ENCODE results near the gene PPP1CA. TPM values are rescaled to one million over a fixed set of nuclear protein-coding genes. Genes with fewer than 3 reads are reported as not detected.

PPP1CA gene
- total RNA-seq, 1 experiment from 2014 or later = 449 TPM

DNA sequence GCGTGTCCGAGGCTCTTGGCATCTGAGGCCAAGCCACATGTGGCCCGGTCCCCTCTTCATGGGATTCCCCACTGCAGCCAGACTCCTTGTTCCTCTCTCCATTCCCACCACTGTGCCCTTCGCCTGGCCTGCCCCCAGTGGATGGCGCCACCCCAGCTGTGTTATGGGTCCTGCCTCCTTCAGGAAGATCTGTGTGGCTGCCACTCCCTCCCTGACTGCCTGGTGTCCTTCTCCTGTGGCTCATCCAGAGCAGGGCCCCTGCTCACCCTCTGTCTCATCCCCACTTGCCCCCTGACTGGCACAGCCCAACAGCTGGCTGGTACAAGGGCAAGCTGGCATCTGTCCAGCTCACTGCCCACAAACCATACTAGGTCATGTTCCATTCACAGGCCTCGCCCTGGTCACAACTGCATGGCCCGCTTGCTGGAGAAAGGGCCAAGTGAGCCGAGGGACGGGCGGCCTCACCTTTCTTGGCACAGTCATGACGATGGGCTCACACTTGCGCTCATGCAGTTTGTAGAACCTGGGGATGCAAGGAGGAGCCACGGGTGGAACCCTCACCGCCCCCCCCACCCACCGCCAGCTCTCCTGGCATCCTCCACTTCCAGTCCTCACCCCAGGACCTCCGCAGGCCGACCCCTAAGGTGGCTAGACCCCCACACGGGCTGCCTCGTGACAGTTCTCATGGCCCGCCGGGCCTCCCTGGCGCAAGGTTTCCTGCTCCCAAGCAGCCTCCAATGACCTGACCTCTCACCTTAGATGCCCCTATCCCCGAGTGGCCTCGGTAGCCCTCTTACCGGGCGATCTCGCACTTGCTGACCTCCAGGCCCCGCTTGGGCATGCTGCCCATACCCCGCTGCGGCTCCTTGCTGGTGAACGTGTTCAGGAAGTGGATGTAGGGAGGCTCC, 37.9 kb upstream of the PPP1CA start:
- Histone ChIP-seq H3F3A (ENCODE audit: low read length, unreplicated experiment) (peaks cover 9% of the 10 kb centered on the region), H3K4me3 (ENCODE audit: low read length) (no peak overlapping the region), H3K4me1 (ENCODE audit: insufficient read depth, low read length) (0 out of 2 replicates have a peak, but pooled peaks cover 6% of the 10 kb centered on the region), H3K9ac (ENCODE audit: low read length) (no peak overlapping the region), H3K9me2 (replicated peaks; ENCODE audit: low read length) (no peaks in the 10 kb centered on the region), H3K27me3 (ENCODE audit: low read length) (no peaks in the 10 kb centered on the region), H3K9me3 (ENCODE audit: low read length) (no peaks in the 10 kb centered on the region), H3K4me2 (ENCODE audit: low read length) (no peak overlapping the region), H3K27ac (ENCODE audit: low read length) (no peak overlapping the region), H3K79me2 (ENCODE audit: low read length) (0 out of 2 replicates have a peak, but pooled peaks cover 6% of the 10 kb centered on the region), H2AFZ (ENCODE audit: low read length) (no peak overlapping the region), H3K36me3 (ENCODE audit: low read depth, low read length) (peaks cover 10% of the 10 kb centered on the region; the same call in 1 of the 2 replicates), H4K20me1 (ENCODE audit: low read length) (no peaks in the 10 kb centered on the region)
- DNase-seq = peak; percentile 36
- TF ChIP-seq EZH2 (IDR thresholded peaks at IDR 0.05; ENCODE audit: low read length, unreplicated experiment) = no peak
- TF ChIP-seq, protein P1, sequence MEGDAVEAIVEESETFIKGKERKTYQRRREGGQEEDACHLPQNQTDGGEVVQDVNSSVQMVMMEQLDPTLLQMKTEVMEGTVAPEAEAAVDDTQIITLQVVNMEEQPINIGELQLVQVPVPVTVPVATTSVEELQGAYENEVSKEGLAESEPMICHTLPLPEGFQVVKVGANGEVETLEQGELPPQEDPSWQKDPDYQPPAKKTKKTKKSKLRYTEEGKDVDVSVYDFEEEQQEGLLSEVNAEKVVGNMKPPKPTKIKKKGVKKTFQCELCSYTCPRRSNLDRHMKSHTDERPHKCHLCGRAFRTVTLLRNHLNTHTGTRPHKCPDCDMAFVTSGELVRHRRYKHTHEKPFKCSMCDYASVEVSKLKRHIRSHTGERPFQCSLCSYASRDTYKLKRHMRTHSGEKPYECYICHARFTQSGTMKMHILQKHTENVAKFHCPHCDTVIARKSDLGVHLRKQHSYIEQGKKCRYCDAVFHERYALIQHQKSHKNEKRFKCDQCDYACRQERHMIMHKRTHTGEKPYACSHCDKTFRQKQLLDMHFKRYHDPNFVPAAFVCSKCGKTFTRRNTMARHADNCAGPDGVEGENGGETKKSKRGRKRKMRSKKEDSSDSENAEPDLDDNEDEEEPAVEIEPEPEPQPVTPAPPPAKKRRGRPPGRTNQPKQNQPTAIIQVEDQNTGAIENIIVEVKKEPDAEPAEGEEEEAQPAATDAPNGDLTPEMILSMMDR (conservative IDR thresholded peaks at IDR 0.05; ENCODE audit: low read depth, low read length) = peak; percentile 64
- BruUV-seq (replicated peaks) = no TSS peak
- ATAC-seq = peak; percentile 19
- intact Hi-C loops (cut with micrococcal nuclease) = no loop called here
- ChIA-PET CTCF (no interaction called here), POLR2A (ENCODE audit: unreplicated experiment) (interaction anchor here (0.7 kb wide), 1 partner anchor 11 kb away, joined by 3 read pairs; no protein-coding TSS in a partner anchor)

DNA sequence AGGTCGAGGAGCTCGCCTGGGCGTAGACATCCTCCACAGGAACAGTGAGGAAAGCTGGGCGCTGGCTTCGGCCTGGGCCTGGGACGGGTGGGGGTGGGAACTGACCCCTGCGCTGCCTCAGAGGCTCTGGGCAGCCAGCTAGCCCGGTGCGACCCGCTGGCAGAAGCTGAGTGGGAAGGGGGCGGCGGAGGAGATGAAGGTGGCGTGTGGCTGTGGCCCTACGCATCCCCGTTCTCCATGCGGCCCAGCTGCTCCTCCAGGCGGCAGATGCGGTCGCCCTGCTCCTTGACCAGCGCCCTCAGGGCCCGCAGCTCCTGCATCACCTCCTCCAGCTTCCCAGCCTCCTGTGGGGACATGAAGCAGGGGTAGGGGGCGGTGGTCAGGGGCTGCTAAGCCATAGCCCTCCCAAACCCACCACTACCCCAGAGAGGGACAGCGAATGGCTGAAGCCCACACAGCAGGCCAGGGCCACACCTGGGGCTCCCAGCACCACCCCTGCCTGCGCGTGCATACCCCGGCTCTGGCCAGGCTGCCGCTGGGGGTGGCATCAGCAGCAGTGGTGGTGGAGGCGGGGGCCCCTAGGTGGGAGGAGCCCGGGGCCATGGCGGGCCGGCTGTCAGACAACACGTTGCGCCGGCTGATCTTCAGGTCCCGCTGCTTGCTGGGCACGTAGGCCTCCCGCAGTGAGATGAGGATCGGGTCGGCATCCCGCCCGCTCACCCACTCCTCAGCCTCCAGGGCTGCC, 36.7 kb upstream of the PPP1CA start:
- no peak overlapping the region for H3K4me3 ChIP-seq (ENCODE audit: low read length)
- CTCF ChIA-PET = interaction anchor here (0.6 kb wide), 1 partner anchor 21 kb away, joined by 3 read pairs; no protein-coding TSS in a partner anchor
- 0 out of 2 replicates have a peak, but pooled peaks cover 6% of the 10 kb centered on the region for H3K79me2 ChIP-seq (ENCODE audit: low read length)
- no peak overlapping the region for H3K4me2 ChIP-seq (ENCODE audit: low read length)
- H2AFZ ChIP-seq (ENCODE audit: low read length) = no peak overlapping the region
- POLR2A ChIA-PET (ENCODE audit: unreplicated experiment) = interaction anchor here (0.7 kb wide), 1 partner anchor 13 kb away, joined by 3 read pairs; no protein-coding TSS in a partner anchor
- no TSS peak for BruUV-seq (replicated peaks)
- H3F3A ChIP-seq (ENCODE audit: low read length, unreplicated experiment) = peaks cover 9% of the 10 kb centered on the region
- no peak for ATAC-seq
- no peak overlapping the region for H3K27ac ChIP-seq (ENCODE audit: low read length)
- no peak for DNase-seq
- H3K27me3 ChIP-seq (ENCODE audit: low read length) = no peaks in the 10 kb centered on the region
- no peak overlapping the region for H3K9ac ChIP-seq (ENCODE audit: low read length)
- H3K9me2 ChIP-seq (replicated peaks; ENCODE audit: low read length) = no peaks in the 10 kb centered on the region
- H4K20me1 ChIP-seq (ENCODE audit: low read length) = no peaks in the 10 kb centered on the region
- H3K36me3 ChIP-seq (ENCODE audit: low read depth, low read length) = peaks cover 20% of the 10 kb centered on the region; the same call in 1 of the 2 replicates
- no peaks in the 10 kb centered on the region for H3K4me1 ChIP-seq (ENCODE audit: insufficient read depth, low read length)
- intact Hi-C loops (cut with micrococcal nuclease) = no loop called here
- TF ChIP-seq EZH2phosphoT487 (IDR thresholded peaks at IDR 0.05; ENCODE audit: borderline replicate concordance, low read length) (no peak), EZH2 (IDR thresholded peaks at IDR 0.05; ENCODE audit: low read length, unreplicated experiment) (no peak)
- TF ChIP-seq, protein P1 (conservative IDR thresholded peaks at IDR 0.05; ENCODE audit: low read depth, low read length) = no peak
- H3K9me3 ChIP-seq (ENCODE audit: low read length) = no peaks in the 10 kb centered on the region
